ENCODE measurements around the gene GPN3.
"Not testable (repeated sequence)": the region's sequence is repeated elsewhere in the genome, so short reads cannot be mapped to it uniquely, and the experiment has no call there.

GPN3 gene

DNA sequence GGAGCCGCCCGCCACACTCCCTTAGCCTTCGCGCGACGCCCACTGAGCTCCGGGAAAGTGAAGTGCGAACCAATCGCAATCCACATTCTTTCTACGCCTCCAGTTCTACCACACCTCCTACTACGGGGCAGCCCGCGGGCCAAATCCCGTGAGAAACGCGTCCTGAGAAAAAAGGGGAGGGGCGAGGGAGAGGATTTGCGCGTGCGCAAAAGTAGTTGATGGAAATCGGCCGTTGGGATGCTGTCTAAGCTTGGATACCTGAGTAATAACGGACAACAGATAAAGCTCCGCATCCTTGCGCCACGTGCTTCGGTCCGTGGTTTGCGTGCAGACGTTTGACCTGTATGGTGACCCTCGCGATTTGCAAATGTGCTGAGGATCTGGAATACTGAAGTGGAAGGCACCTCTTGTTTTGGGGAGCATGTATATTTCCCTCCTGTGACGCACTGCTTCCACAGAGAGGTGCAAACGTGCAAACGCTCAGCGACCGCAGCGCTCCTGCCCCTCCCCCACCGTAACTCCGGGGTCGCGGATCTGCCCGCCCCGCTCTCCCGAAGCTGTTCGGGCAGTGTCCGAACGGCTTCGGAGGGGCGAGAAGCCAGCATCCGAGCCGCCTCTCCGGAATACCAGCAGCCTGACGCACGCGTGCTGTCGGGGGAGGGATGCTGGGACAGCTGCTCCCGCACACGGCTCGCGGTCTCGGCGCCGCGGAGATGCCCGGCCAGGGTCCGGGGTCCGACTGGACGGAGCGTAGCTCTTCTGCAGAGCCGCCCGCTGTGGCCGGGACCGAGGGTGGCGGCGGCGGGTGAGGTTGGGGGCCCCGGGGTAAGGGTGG lies at the start of gene GPN3, which contains the start of gene FAM216A:
TSS of gene GPN3 (minus strand) at position 44 of the 835 bp plus-strand sequence. CDS start 54 bp downstream, outside the sequence.
TSS of gene FAM216A (plus strand) at position 632 of the 835 bp plus-strand sequence. CDS start at position 663, 31 bp downstream.
- DNase-seq (ENCODE audit: low read depth): peak; percentile 89

DNA sequence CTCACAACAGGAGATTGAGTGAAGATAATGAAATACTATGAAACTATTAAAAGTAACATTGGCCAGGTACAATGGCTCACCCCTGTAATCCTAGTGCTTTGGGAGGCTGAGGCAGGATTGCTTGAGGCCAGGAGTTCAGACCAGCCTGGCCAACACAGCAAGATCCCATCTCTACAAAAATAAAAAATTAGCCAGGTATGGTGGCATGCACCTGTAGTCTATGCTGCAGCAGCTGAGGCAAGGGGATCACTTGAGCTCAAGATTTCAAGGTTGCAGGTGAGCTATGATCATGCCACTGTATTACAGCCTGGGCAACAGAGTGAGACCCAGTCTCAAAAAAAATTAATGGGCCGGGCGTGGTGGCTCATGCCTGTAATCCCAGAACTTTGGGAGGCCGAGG lies 48.9 kb upstream of the GPN3 start:
- no peak for DNase-seq (ENCODE audit: low read depth)

DNA sequence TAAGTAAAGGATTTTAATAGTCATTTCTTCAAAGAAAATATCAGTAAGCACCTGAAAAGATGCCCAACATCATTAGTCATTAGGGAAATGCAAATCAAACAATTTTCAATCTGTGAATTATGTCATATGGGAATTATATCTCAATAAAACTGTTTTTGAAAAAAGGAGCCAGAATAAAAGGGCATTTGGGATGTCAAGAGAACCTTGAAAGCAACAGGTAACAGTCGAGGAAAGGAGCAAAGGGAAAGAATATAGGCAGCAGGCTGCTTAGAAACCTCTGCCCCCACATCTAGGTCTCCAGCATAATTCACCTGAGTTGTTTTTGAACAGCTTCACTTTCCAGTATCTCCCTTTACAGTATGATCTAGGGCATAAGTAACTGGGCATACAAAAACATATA lies 46.3 kb upstream of the GPN3 start:
- DNase-seq (ENCODE audit: low read depth): no peak

- DNase-seq (ENCODE audit: low read depth): no peak
These were observed 45.8 kb upstream of the GPN3 start for GRCh38 chr12:110513842-110514241.

GRCh38 chr12:110508071-110508586 lies 40.1 kb upstream of the GPN3 start:
- no peak for DNase-seq (ENCODE audit: low read depth)

DNA sequence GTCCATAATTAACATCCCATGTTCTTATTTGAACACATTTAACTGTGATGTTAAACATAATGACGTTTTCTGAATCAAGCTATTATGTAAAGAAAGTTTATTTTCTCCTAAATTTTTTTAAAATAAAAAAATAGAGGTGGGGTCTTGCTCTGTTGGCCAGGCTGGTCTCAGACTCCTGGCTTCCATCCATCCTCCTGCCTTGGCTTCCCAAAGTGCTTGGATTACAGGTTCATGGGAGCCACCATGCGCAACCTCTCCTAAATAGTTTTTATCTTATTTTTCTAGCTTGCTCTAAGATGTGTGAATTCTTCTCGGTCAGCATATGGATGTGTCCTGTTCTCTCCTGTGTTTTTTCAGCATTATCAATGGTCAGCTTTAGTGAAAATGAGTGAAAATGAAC lies 37.3 kb upstream of the GPN3 start:
- DNase-seq (ENCODE audit: low read depth): no peak

GRCh38 chr12:110503432-110503831 lies 35.4 kb upstream of the GPN3 start:
- no peak for DNase-seq (ENCODE audit: low read depth)

DNA sequence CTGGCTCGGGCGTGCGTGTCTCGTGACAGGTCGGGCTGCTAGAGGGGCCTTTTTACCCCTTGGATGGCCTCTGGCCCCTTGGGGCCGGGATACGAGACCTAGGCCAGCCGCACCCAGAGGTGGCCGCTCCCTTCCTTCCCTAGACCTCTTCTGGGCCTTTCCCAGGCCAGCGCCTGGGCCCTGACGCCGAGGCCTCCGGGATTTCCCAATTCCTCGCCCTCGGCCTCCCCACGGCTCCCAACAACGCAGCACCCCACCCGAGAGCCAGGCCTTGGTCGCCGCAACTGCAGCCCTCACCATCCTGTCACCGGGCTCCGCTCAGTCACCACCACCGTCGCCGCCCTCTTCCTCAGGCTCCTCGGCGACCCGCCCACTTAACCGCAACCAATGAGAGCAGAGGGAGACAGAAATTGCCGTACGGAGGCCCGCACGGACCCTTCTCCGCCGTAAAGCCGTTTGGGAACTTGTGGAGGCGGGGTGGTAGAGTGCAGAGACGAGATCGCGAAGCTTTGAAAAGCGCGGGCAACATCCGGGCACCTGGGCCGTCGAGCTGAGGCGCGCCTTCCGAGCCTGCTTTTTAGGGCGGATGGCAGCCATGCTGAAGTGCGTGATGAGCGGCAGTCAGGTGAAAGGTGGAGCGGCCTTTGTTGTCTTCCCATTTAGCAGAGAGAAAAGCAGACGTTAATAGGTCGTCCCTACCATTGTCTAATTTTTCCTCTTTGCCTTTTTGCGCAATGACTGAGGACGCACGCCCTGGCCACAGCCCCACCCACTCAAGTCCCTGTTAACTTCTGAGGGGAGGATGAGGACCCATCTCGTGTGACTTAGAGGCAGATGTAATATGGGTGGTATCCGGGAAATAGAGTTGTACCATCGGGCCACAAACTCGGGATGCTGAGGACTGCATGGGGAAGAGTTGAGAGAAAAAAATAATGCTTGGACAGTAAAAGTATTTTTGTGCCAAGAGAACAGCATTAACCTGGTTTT lies 34.0 kb upstream of the GPN3 start, which contains the start of the genes RAD9B and VPS29:
TSS of gene RAD9B (plus strand) at position 580 of the 987 bp plus-strand sequence. CDS start at position 587, 7 bp downstream.
TSS of gene VPS29 (minus strand) at position 360 of the 987 bp plus-strand sequence. CDS start at position 300, 60 bp downstream.
- peak; percentile 97 for DNase-seq (ENCODE audit: low read depth)

- no peak for DNase-seq (ENCODE audit: low read depth)
These were observed 33.3 kb upstream of the GPN3 start for GRCh38 chr12:110501399-110501751.

GRCh38 chr12:110498984-110499706 lies 31.1 kb upstream of the GPN3 start:
- DNase-seq (ENCODE audit: low read depth): no peak

GRCh38 chr12:110475426-110475825 lies 7.4 kb upstream of the GPN3 start:
- no peak for DNase-seq (ENCODE audit: low read depth)

DNA sequence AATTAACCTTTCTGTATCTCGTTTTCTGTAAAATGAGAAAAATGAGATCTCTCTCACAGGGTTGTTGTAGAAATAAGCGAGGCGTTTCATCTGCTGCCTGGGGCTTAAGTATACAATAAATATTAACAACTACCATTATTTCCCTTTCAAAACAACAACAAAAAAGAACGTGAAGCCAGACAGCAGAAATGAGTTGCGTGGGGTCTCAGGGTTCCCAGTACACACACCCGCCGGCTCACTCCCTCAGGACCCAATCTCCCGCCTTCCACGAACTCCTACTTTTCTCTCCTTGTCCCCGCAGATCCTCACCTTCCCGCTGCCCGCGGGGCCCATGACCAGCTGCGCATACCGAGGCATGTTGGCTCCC lies 227 bp downstream of the GPN3 start:
- no peak for DNase-seq (ENCODE audit: low read depth)

DNA sequence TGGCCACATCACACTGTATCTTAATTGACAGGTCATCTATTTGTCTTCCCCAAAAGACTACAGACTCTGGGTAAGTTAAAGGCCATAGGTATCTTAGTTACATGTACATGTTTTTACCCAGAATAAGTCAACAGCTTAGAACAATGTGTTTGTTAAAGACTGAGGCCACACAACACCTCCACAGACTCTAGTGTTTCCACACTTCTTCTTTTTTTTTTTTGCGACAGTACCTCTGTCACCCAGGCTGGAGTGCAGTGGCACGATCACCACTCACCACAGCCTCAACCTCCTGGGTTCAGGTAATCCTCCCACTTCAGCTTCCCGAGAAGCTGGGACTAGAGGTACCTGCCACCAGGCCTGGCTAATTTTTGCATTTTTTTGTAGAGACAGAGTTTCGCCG lies 1.3 kb downstream of the GPN3 start:
- no peak for DNase-seq (ENCODE audit: low read depth)

DNA sequence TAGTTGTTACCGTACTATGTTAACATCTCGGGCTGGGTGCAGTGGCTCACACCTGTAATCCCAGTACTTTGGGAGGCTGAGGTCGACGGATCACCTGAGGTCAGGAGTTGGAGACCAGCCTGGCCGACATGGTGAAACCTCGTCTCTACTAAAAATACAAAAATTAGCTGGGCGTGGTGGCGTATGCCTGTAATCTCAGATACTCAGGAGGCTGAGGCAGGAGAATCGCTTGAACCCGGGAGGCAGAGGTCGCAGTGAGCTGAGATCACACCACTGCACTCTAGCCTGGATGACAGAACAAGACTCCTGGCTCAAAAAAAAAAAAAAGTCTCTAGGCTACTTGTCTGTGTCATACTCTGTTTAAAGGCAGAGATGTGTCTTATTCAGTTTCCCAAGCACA lies 2.3 kb downstream of the GPN3 start:
- DNase-seq (ENCODE audit: low read depth): not testable (repeated sequence)

GRCh38 chr12:110465024-110465423 lies 3.0 kb downstream of the GPN3 start:
- DNase-seq (ENCODE audit: low read depth): no peak

- DNase-seq (ENCODE audit: low read depth): not testable (repeated sequence)
These were observed 6.9 kb downstream of the GPN3 start for GRCh38 chr12:110461189-110461588.

- DNase-seq (ENCODE audit: low read depth): no peak
These were observed 9.3 kb downstream of the GPN3 start for GRCh38 chr12:110458756-110459155.

GRCh38 chr12:110453569-110454296 lies 14.3 kb downstream of the GPN3 start:
- DNase-seq (ENCODE audit: low read depth): no peak

DNA sequence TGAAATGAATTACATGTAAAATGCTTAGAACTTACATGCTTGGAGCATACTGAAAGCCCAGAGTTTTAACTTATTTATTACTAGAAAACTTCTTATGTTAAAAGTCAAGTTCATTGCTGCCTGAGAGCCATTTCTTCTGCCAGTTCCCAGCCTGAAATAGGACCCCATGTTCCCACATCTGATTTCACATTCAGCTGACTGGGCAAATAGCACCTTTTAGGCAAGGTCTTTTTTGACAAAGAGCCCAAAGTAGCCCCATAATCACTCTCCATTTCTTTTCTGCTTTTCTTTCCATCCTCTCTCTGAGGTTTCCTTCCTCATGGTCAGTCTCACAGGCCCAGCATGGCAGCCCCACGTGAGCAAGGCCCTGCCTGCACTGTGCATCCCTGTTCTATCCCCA lies 16.8 kb downstream of the GPN3 start:
- no peak for DNase-seq (ENCODE audit: low read depth)

DNA sequence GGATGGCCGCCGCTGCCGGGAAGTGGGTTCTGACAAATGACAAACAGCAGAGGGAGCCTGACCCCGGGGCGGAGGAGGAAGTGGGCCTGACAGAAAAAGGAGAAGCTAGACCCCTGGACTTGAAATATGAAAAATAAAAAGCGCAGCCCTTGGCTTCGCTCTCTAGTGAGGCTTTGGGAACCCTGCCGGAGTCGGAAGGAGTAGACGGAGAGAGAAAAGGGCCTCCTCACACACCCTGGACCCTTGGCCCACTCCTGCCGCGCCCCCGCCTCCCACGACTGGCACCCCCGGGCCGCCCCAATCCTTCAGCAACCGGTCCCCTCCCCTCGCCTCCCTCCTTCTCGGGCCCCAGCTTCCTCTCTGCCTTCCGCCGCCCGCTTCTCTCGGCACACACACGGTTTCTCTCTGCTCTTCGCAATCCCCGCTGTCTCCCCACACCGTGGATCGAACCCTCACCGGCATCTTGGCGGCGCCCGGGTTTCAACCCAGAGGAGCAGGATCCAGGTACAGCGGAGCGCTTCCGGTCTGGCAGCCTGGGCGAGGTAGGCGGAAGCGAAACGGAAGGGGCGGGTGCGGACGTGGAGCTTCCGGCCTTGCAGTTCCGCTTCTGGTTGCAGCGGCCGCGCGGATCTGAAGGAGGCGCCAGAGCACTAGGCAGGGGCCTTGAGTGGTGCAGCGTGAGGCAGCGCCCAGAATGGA lies 18.1 kb downstream of the GPN3 start, which contains the start of gene ARPC3:
TSS of gene ARPC3 (minus strand) at position 539 of the 699 bp plus-strand sequence. CDS start at position 462, 77 bp downstream.
- DNase-seq (ENCODE audit: low read depth): peak; percentile 90
